GM23248 (cell line): ENCODE results near the gene ERC1.

Source experiments
- EZH2 ChIP-seq: fragments of 200-600 bp; sonication (generic); IDR thresholded peaks from 2 replicates; pipeline ENCODE4 v1.6.1; 2018; ENCODE audit warnings: antibody characterized with exemption, mild to moderate bottlenecking; ENCODE audit not compliant: insufficient read depth, poor library complexity, severe bottlenecking
- EZH2phosphoT487 ChIP-seq: fragments of 200-600 bp; sonication (generic); IDR thresholded peaks from 2 replicates; pipeline ENCODE4 v1.6.1; 2018; ENCODE audit warnings: antibody characterized with exemption, moderate library complexity, mild to moderate bottlenecking, low read depth; ENCODE audit not compliant: insufficient read depth

DNA sequence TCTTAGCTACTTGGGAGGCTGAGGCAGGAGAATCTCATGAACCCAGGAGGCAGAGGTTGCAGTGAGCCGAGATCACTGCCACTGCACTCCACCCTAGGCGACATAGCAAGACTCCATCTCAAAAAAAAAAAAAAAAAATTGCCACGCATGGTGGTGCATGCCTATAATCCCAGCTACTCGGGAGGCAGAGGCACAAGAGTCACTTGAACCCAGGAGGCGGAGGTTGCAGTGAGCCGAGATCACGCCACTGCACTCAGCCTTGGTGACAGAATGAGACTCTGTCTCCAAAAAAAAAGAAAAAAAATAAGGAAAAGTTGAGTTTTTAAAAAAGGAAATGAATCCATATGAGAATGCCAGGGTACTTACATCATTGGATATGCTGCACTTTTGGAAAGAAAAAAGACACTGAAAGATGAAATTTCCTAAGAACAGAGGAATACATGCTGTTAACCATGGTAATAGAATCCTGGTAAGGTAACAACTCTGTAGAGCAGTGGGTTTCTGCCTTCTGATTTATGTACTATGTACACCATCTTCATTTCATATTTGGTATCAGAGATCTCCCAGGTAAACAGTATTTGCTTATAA lies 222.7 kb downstream of the ERC1 start:
- TF ChIP-seq EZH2 (no peak), EZH2phosphoT487 (no peak)
